C1 segment of cervical spinal cord (tissue), 14 donors: ENCODE results near the gene AOAH.
"Not testable (repeated sequence)": the region's sequence is repeated elsewhere in the genome, so short reads cannot be mapped to it uniquely, and the experiment has no call there.

ENCODE experiments used
- DNase-seq, 14 donors: peaks; one replicate each; lab custom pipeline; 2025; lab: John Stamatoyannopoulos, UW

The AOAH gene

DNA sequence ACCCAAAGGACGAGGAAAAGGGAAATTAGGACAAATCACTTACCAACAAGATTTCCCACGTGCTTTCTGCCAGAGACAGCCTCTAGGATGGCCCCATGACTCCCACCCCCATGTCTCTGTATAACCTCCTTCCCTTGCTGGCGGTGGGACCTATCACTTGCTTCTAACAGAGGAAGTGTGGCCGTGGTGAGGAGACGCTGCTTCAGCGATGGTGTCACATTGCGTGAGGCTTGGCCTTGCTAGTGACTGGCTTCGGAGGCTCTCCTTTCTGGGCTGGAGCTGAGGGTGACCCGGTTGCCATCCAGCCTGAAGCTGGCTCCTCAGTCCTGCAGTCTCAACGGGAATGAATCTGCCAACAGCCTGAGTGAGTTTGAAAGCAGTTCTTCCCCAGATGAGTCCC, 210.9 kb downstream of the AOAH start:
- no peak for DNase-seq

DNA sequence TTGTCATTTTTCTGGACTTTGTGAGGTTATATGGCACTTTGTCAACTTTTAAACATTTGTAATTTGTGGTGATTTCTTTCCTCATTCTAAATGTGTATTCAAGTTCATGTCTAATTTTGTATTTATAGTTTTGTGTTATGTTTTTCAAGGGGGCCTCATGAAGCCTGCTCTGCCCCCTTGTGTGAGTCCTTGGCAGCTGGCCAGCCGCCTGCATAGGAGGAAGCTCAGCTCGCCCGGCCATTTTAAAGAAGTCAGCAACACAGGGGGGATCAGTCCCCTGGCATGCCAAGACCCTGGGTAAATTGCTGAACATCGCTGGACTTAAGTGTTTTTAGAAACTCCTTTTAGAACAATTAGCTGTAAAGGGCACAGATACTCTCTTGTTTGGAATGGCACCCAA, 211.7 kb downstream of the AOAH start:
- no peak for DNase-seq

DNA sequence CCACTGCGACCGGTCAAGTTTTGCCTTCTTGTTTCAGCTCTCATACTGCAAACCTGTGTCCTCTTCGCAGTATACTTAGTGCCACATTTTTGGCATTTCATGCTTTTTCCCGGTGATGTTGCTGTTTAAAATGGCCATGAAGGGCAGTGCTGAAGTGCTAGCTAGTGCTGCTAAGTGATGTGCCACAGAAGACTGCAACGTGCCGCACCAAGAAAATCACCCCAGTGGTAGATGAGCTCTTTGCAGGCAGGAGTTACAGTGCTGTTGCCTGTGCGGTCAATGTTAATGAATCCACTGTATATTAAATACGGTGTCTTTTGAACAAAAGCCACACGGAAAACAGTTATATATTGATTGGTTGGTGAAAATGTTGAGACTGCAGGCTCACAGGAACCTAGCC, 214.3 kb downstream of the AOAH start:
- no peak for DNase-seq

DNA sequence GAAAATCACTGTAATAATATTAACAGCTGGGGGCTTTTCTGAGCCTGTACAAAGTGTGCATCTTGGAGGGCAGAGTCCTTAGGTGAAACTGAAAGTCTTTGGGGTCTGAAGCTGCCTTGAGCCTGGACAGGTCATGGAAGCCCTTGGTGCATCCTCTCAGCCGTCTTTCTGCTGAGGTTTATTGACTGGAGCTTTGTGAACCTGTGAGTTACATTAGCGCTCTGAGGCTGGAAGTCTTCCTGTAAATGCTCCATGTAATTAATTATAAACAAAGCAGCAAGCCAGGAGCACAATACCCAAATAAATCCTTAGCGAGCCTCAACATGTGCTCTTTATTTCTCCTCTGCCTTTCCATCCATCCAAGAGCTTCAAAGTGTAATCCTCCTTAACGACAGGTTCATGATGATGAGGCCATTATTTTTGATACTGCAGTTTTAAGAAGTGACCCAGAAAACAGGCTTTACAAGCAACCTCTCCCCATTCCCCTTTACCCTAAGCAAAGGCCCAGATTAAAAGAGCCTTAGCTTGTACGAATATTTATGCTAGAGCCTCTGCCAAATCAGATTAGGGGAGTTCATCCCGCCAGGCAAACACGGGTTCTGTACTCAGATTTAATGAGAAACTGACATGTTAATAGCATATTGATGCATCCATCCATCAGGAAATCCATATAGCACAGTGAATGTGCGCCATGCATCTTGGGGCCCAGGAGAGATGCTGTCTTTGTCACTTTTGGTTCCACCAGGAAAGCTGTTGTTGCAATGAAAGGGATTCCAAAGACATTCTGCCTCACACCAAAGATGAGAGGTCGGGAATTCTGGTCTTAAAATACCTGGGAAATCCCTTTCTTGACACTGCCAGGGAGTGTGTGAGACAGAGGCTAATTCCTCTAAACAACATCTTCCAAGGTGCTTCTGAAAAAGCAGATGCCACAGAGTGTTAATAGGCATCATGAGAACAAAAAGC, 216.5 kb downstream of the AOAH start:
- no peak for DNase-seq

DNA sequence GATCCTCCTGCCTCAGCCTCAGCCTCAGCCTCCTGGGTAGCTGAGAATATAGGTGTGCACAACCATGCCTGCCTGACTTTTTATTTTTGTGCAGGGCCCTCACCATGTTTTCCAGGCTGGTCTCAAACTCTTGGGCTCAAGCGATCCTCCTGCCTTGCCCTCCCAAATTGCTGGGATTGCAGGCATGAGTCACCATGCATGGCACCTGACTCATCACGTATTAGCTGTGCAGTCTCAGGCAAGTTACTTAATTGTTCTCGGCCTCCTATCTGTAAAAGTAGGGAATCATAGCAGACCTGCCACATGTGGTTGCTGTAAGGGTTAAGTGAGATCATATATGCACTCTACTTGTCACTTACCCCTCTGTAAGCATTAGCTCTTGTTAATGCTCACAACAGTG, 217.5 kb downstream of the AOAH start:
- no peak for DNase-seq

DNA sequence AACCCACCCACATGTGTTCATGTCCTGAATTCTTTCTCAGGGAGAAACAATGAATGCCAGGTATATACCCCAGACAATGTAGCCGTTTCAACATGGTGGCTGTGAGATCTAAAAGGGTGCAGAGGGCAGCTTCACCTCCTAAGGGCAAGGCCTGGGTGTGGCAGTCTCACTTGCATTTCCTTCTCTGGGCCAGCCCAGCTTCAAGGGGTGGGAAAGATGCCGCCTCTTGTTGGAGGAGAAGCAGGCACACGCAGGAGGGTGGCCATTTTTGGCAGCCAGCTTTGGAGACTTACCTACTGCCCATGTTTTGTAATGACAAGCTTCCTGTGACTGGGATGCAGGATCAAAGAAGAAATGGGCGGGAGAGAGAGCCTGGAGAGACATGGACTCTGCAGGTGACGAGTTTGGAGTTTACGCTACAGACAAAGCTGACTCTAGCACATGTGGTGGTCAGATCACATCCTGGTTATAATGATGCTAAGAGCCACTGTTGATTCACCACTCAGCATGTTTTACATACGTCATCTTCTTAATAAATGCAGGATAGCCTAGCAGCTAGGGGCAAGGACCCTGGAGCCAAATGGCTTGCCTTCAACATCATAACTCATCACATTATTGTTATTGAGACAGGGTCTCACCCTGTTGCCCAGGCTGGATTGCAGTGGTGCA, 218.0 kb downstream of the AOAH start:
- no peak for DNase-seq

DNA sequence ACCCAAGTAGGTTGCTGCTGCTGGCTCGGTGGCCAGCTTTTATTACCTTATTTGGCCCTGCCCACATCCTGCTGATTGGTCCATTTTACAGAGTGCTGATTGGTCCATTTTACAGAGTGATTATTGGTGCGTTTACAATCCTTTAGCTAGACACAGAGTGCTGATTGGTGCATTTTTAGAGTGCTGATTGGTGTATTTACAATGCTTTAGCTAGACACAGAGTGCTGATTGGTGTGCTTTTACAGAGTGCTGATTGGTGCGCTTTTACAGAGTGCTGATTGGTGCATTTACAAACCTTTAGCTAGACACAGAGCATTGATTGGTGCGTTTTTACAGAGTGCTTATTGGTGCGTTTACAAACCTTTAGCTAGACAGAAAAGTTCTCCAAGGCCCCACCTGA, 219.7 kb downstream of the AOAH start:
- DNase-seq, result not testable (repeated sequence)

DNA sequence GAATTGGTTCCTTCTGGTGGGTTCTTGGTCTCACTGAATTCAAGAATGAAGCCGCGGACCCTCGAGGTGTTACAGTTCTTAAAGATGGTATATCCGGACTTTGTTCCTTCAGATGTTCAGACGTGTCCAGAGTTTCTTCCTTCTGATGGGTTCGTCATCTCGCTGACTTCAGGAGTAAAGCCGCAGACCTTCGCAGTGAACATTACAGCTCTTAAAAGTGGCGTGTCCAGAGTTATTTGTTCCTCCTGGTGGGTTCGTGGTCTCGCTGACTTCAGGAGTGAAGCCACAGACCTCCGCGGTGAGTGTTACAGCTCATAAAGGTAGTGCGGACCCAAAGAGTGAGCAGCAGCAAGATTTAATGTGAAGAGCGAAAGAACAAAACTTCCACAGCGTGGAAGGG, 220.1 kb downstream of the AOAH start:
- DNase-seq, result not testable (repeated sequence)

DNA sequence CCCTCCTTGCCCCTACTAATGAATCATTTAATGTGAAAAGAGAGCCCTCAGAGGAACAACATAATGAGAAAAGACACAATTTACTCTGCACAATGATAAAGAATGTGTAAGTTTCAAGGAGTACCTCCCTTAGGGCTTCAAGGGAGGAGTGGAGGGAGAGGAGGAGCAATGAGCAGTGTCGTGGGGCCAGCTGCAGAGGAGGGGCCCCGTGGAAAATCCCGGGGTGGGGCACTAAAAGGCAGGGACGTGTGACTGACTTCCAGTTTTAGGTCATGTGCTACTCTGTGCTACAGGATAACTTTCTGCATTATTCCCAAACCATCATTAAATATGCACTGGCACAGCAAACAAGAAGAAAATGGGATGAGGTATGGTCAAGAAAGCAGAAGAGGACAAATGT, 226.5 kb downstream of the AOAH start:
- no peak for DNase-seq

DNA sequence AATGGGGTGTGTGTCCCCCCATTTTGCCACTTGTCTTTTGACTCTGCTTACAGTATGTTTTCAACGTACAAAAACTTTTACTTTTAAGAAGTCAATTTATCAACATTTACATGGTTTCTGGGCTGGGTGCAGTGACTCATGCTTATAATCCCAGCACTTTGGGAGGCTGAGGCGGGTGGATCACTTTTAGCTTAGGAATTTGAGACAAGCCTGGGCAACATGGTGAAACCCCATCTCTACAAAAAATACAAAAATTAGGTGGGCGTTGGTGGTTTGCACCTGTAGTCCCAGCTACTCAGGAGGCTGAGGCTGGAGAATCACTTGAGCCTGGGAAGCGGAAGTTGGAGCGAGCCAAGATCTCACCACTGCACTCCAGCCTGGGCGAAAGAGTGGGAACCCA, 227.1 kb downstream of the AOAH start:
- not testable (repeated sequence) for DNase-seq

DNA sequence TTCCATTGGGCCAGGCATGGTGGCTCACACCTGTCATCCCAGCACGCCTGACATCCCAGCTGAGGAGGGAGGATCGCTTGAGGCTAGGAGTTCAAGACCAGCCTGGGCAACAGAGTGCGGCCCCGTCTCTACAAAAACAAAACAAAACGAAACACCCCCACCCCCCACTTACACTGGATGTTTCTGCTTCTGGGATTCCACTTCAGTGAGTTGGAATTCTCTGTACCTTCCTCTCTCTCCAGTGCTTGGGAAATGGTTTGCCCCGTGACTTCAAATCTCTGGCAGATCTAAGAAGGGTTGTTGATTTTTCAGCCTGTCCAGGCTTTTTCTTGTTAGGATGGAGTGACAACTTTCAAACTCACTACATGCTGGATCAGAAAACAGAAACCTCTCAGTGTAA, 227.7 kb downstream of the AOAH start:
- no peak for DNase-seq

DNA sequence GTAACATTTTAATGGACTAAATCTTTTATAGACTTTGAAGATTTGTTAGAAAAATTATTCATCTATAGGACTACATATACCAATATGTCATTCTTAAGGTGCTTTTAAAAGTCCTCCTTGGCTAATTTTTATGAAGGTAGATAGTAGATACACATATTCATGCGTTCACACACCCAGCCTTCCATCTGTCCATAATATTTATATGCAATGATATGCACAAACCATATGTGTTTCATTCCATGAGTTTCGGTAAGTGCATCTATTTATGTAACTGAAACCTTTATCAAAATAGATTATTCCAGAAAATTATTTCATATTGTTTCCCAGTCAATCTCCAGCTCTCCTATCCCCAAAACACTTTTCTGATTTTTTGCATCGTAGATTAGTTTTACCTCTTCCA, 233.0 kb downstream of the AOAH start:
- no peak for DNase-seq

DNA sequence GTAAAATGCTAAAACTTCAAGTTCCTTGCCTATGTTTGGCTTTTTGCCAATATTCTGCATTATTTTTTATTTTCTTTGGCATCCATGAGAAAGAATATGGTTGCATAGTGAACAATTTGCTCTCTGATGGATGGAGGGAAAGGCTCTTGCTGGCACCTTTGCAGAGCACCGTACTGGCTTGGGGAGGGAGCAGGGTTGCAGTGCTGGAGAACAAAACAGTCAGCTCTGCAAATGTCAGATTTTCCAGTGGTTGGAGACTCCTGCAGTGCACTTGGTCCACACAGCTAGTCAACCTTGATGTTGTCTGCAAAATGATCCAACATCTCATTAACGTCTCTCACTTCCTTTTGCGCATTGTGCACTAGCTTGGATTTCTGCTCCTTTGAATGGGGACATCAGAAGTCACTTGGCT, 233.9 kb downstream of the AOAH start:
- peak in 1 of 14 donors; percentile 72 for DNase-seq

DNA sequence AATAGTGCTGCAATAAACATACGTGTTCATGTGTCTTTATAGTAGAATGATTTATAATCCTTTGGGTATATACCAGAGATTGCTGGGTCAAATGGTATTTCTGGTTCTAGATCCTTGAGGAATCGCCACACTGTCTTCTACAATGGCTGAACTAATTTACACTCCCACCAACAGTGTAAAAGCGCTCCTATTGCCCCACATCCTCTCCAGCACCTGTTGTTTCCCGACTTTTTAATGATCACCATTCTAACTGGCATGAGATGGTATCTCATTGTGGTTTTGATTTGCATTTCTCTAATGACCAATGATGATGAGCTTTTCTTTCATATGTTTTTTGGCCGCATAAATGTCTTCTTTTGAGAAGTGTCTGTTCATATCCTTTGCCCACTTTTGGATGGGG, 235.6 kb downstream of the AOAH start:
- not testable (repeated sequence) for DNase-seq

DNA sequence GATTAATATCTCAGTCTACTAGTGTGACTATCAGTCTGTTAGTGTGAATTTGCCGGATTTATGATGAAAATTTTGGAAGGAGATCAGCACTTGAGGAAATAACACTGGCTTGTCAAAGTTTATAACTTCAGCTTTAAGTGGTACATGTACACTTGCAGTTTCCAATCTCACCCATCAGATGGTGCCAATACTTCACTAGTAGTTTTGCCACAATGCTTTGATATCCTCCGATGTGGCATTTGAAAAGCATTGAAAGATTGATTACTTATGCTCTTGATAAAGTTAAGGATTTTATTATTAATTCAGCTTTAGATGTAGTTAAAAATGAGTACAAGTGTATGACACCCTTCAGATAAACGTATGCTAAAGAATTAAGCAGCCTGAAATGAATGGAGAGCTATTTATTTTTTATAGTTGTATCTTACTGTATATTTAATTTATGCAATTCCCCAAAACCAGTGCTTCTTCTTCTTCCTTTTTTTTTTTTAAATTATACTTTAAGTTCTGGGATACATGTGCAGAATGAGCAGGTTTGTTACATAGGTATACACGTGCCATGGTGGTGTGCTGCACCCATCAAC, 236.4 kb downstream of the AOAH start:
- peak in 1 of 14 donors; percentile 17 for DNase-seq

DNA sequence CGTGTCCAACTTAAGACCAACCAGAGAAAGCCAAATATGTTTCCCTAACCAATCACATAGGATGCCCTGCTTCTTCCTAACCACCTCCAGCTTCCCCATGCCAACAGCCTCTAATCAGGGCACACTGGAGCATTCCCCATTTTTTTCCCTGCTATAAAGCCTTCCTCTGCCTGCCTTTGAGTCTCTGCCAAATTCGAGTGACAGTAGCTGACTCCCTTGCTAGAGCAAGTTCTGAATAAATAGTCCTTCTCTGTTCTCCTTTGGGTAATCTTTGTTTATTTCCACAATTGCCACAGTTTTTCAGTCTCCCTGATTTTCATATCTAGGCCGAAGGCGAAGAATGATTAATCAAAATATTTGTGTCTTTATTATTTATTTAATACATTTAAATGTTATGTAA, 238.0 kb downstream of the AOAH start:
- DNase-seq, result peak in 3 of 14 donors; percentile 8 to 13 (median 9)

DNA sequence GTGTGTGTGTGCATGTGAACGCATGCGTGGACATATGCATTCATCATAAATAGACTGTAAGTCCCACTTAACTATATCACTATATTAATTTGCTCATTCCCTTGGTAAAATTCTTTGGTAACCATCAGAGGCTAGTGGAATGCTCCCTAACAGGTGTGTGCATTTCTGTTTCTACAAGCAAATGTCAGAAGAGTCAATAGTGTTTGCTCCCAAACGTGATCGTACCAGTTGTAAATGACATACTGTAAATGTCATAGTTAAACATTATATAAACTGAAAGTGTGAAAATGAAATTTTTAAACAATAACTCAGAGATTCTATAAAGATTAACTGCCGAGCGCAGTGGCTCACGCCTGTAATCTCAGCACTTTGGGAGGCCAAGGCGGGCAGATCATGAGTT, 240.0 kb downstream of the AOAH start:
- no peak for DNase-seq

DNA sequence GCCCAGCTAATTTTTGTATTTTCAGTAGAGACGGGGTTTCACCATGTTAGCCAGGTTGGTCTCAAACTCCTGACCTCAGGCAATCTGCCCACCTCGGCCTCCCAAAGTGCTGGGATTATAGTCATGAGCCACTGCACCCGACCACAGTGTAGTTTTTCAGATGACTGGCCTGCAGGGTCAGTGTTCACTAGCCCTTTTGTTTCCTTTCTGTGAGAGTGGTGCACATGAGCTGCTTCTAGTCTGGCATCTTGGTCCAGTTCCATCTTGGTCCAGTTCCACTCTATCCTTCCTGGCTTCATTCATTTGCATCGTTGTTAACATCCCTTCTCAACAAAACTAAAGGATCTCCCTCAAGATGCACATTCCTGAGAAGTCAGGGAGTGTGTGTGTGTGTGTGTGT, 240.4 kb downstream of the AOAH start:
- peak in 11 of 14 donors; percentile 10 to 37 (median 18) for DNase-seq

DNA sequence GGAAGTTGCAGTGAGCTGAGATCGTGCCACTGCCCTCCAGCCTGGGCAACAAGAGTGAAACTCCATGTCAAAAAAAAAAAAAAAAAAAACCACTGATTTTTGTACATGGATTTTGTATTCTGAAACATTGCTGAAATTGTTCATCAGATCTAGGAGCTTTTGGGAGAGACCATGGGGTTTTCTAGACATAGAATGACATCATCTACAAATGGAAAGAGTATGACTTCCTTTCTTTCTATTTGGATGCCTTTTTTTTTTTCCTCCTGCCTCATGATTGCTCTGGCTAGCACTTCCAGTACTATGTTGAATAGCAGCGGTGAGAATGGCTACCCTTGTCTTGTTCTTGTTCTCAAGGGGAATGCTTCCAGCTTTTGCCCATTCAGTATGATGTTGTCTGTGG, 245.5 kb downstream of the AOAH start:
- no peak for DNase-seq

DNA sequence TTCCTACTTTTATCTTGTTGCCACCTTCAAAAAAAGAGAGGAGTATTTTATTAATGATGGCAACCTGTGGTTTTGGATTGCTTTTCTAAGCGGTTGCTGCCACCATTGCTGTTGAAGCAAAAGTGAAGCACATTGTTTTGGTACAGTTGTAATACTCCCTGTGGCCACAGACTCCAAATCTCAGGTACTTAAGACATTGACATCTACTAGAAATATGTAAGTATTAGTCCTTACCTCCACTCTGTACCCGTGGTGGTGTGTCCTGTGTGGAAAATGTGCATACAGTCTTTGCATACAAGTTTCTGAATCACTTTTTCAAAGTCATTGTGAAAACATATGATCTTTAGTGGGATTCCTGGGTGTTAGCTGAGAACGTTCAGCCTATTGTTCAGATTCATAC, 248.9 kb downstream of the AOAH start:
- no peak for DNase-seq

DNA sequence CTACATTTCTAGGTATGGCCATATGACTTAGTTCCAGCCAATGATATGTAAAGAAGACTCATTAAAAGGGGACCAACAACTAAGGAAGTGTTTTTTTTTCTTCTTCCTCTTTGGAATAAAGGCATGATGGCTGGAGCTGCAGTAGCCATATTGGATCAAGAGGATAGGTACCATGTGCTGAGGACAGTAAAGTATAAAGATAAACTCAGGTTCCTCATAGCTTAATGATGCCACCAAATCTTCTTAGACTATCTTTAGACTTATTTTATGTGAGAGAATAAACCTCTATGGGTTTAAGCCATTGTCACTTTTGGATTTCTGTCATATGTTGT, 249.3 kb downstream of the AOAH start:
- DNase-seq, result no peak

DNA sequence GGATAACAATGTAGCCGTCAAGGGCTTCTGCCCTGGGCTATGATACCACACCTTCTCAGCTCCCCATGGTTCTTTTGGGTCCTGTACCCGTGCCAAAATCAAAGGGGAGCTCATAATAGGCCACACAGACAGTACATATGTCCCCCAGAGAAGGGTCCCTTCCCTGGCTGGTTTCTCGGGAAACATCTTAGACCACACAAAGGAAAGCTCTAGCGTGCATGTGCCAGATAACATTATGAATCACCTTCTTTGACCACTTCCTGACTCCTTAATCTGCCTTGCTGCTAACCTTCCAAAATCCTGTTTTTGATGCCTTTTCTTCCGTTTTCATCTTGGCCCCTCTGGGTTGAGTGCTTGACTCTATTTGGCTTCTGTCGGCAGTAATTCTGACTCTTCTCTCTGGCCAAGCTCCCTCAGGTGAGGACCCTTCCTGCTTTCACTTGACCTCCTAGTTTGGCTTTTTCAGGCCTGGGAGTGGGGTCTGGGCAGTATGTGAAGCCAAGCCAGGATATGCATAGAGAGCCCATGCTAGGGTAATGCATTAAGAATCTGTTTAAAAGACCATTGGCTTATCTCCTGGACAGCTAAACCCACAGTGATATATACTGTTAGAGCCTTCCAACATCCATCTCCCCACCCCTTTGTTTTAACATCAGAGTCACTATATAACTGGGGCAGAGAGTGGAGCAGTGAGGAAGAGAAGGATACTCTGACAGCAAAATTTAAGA, 249.8 kb downstream of the AOAH start:
- DNase-seq, result no peak
